ENCODE data around the gene NIM1K.
"Not testable (repeated sequence)": the region's sequence is repeated elsewhere in the genome, so short reads cannot be mapped to it uniquely, and the experiment has no call there.

The NIM1K gene

DNA sequence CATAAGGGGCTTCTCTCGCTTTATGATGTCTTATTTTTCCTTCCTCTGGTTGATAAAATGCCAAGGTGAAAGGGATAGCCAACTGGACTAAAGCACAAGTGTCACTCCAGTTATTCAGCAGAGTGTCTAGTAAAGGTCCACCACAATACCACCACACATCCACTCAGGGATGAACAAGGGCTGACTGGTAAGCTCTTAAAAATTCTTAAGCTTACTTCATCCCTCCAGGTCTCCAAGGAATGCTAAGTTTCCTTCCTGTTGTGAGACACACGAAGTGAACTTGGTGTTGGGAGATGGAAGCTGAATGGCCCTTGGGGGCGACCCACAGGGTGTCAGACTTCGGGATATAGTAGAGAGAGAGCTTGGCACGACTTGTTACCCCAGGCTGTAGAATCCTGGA lies 124.4 kb downstream of the NIM1K start:
- H3K36me3 ChIP-seq (ENCODE audit: insufficient read depth, low read length): no peaks in the 10 kb centered on the region
- H3K9ac ChIP-seq (ENCODE audit: low read length): no peak overlapping the region
- no peak overlapping the region for H3K4me3 ChIP-seq (ENCODE audit: low read depth in 1 of 2, low read length in 2 of 2)
- H3K27ac ChIP-seq (ENCODE audit: low read depth, low read length): no peak overlapping the region
- H3K27me3 ChIP-seq (ENCODE audit: control insufficient read depth in 1 of 2, insufficient read depth in 2 of 2, low read length in 2 of 2): no peaks in the 10 kb centered on the region
- no peaks in the 10 kb centered on the region for H3K9me3 ChIP-seq (ENCODE audit: low read length)
- H3K4me1 ChIP-seq (ENCODE audit: insufficient read depth, low read length): peaks cover 13% of the 10 kb centered on the region

DNA sequence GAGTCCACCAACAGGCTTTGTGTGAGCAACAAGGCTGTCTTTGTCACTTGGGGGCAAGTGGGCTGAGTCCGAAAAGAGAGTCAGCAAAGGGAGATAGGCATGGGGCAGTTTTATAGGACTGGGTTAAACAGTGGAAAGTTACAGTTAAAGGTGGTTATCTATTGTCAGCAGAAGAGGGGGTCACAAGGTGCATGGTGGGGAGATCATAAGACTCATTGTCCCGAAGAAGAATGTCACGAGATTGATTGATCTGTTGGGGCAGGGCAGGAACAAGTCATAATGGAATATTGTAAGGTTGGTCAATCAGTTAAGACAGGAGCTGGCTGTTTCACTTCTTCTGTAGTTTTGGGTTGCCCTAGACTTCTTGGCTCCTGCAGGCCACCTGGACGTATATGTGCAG lies 128.8 kb downstream of the NIM1K start:
- H3K4me1 ChIP-seq (ENCODE audit: insufficient read depth, low read length): no peaks in the 10 kb centered on the region
- no peak overlapping the region for H3K9ac ChIP-seq (ENCODE audit: low read length)
- H3K36me3 ChIP-seq (ENCODE audit: insufficient read depth, low read length): no peaks in the 10 kb centered on the region
- no peak overlapping the region for H3K4me3 ChIP-seq (ENCODE audit: low read depth in 1 of 2, low read length in 2 of 2)
- no peaks in the 10 kb centered on the region for H3K27me3 ChIP-seq (ENCODE audit: control insufficient read depth in 1 of 2, insufficient read depth in 2 of 2, low read length in 2 of 2)
- no peak overlapping the region for H3K27ac ChIP-seq (ENCODE audit: low read depth, low read length)
- H3K9me3 ChIP-seq (ENCODE audit: low read length): no peaks in the 10 kb centered on the region

DNA sequence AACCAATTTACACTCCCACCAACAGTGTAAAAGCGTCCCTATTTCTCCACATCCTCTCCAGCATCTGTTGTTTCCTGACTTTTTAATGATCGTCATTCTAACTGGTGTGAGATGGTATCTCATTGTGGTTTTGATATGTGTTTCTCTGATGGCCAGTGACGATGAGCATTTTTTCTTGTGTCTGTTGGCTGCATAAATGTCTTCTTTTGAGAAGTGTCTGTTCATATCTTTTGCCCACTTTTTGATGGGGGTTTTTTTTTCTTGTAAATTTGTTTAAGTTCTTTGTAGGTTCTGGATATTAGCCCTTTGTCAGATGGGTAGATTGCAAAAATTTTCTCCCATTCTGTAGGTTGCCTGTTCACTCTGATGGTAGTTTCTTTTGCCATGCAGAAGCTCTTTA lies 131.5 kb downstream of the NIM1K start:
- H3K36me3 ChIP-seq (ENCODE audit: insufficient read depth, low read length); H3K27ac ChIP-seq (ENCODE audit: low read depth, low read length); H3K4me3 ChIP-seq (ENCODE audit: low read depth in 1 of 2, low read length in 2 of 2); H3K9me3 ChIP-seq (ENCODE audit: low read length); H3K4me1 ChIP-seq (ENCODE audit: insufficient read depth, low read length); H3K27me3 ChIP-seq (ENCODE audit: control insufficient read depth in 1 of 2, insufficient read depth in 2 of 2, low read length in 2 of 2); H3K9ac ChIP-seq (ENCODE audit: low read length): not testable (repeated sequence)

DNA sequence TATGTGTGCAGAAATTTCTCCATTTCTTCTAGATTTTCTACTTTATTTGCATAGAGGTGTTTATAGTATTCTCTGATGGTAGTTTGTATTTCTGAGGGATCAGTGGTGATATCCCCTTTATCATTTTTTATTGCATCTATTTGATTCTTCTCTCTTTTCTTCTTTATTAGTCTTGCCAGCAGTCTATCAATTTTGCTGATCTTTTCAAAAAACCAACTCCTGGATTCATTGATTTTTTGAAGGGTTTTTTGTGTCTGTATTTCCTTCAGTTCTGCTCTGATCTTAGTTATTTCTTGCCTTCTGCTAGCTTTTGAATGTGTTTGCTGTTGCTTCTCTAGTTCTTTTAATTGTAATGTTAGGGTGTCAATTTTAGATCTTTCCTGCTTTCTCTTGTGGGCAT lies 133.6 kb downstream of the NIM1K start:
- not testable (repeated sequence) for H3K27me3 ChIP-seq (ENCODE audit: control insufficient read depth in 1 of 2, insufficient read depth in 2 of 2, low read length in 2 of 2); H3K4me1 ChIP-seq (ENCODE audit: insufficient read depth, low read length); H3K9ac ChIP-seq (ENCODE audit: low read length); H3K9me3 ChIP-seq (ENCODE audit: low read length); H3K27ac ChIP-seq (ENCODE audit: low read depth, low read length); H3K36me3 ChIP-seq (ENCODE audit: insufficient read depth, low read length); H3K4me3 ChIP-seq (ENCODE audit: low read depth in 1 of 2, low read length in 2 of 2)

Measured in muscle layer of colon (tissue), 2 donors.